Measurements from ENCODE around the gene KRTAP5-7.
"Not testable (repeated sequence)": the region's sequence is repeated elsewhere in the genome, so short reads cannot be mapped to it uniquely, and the experiment has no call there.

The KRTAP5-7 gene

DNA sequence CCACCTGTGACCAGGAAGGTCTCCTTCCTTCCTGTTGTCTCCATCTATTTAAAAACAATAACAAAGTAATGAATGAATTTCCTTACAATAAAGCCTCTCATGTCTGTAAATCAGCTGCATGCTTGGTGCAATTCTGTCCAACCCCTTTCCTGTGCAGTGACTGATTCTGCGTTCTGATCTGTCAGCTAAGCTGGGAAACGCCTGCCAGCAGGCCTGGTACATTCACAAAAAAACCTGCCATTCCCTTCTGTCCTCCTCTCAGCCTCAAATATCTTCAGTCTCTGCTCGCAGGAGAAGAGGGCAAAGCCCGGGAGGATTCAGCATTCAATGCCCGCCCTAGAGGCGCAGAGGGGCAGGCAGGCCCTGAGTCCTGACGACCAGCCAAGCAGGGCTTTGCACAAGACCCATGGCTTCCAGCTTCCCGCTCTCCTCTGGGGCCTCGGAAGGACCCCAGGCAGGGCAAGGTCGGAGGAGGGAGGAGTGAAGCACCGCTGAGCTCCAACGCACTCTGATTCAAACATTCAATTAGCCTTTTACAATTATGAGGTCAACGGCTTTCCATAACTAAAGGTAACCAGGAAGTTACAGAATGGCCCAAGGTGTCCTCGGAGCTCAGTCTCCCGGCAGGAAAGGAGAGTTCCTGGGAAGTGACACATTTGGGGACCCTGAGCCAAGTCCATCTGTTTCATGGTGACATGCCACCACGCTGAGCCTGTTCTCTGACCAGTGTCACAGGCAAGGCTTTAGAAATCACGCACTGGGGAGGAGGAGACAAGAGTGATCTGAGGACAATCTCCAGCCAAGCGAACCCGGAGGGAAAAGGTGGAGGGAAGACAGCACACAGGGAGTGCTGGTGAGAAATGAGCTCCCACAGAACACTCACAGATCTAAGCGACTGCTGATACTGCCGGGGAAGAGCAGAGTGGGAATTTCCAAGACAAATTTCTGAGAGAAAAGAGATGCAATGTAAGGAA, 39.8 kb downstream of the KRTAP5-7 start:
- not testable (repeated sequence) for H3K9me3 ChIP-seq (ENCODE audit: control insufficient read depth, low read length); H3K36me3 ChIP-seq (ENCODE audit: control insufficient read depth, insufficient read depth, low read length, severe bottlenecking); H3K9ac ChIP-seq (ENCODE audit: low read length); H3K4me3 ChIP-seq (ENCODE audit: low read length); DNase-seq (ENCODE audit: low read depth)
- H3K27me3 ChIP-seq (replicated peaks; ENCODE audit: control insufficient read depth, insufficient read depth, low read length): peaks cover 25% of the 10 kb centered on the region
- peaks cover 18% of the 10 kb centered on the region for H3K4me1 ChIP-seq (ENCODE audit: control insufficient read depth, insufficient read depth, low read length)

DNA sequence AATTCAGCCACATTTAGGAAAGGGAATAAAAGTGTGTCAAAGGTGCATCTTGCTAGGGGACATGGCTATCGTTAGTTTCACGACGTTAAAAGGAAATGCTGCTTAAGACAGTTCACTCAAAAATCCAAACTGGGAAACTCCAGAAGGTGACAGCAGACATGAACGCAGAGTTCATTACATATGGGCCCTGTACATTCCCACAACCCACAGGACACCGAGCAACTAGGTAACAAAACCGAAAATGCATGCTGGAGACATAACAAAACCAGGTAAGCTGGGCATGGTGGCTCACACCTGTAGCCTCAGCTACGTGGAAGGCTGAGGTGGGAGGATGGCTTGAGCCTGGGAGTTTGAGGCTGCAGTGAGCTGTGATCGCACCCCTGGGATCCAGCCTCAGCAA, 40.6 kb downstream of the KRTAP5-7 start:
- not testable (repeated sequence) for H3K9ac ChIP-seq (ENCODE audit: low read length); H3K9me3 ChIP-seq (ENCODE audit: control insufficient read depth, low read length); H3K36me3 ChIP-seq (ENCODE audit: control insufficient read depth, insufficient read depth, low read length, severe bottlenecking); H3K4me3 ChIP-seq (ENCODE audit: low read length); DNase-seq (ENCODE audit: low read depth)
- Histone ChIP-seq H3K4me1 (ENCODE audit: control insufficient read depth, insufficient read depth, low read length) (peaks cover 18% of the 10 kb centered on the region), H3K27me3 (replicated peaks; ENCODE audit: control insufficient read depth, insufficient read depth, low read length) (peaks cover 25% of the 10 kb centered on the region)

DNA sequence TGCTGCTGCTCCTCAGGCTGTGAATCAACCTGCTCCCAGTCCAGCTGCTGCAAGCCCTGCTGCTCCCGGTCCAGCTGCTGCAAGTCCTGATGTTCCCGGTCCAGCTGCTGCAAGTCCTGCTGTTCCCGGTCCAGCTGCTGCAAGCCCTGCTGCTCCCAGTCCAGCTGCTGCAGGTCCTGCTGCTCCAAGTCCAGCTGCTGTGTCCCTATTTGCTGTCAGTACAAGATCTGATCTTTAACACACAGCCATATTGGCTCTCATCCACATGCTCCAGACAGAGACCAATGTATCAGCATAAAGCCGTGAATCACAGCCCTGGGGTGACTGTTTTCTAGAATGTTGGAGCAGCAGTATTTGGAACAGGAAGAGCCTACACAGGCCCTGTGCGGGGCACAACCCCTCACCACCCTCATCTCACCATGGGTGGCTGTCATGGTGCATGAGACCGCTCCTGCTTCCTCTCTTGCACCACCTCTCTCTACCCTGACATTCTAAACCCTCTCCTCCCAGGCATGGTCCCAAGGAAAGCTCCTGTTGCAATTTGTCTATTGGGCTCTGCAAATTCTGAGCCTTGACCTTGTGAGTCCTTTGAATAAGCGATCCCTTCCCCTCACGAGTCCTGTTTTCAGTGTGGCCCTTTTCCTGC, 41.8 kb downstream of the KRTAP5-7 start:
- no peak overlapping the region for H3K4me3 ChIP-seq (ENCODE audit: low read length)
- H3K4me1 ChIP-seq (ENCODE audit: control insufficient read depth, insufficient read depth, low read length): peaks cover 18% of the 10 kb centered on the region
- DNase-seq (ENCODE audit: low read depth): no peak
- no peak overlapping the region for H3K9ac ChIP-seq (ENCODE audit: low read length)
- H3K9me3 ChIP-seq (ENCODE audit: control insufficient read depth, low read length): no peaks in the 10 kb centered on the region
- no peaks in the 10 kb centered on the region for H3K36me3 ChIP-seq (ENCODE audit: control insufficient read depth, insufficient read depth, low read length, severe bottlenecking)
- H3K27me3 ChIP-seq (replicated peaks; ENCODE audit: control insufficient read depth, insufficient read depth, low read length): peaks cover 33% of the 10 kb centered on the region

DNA sequence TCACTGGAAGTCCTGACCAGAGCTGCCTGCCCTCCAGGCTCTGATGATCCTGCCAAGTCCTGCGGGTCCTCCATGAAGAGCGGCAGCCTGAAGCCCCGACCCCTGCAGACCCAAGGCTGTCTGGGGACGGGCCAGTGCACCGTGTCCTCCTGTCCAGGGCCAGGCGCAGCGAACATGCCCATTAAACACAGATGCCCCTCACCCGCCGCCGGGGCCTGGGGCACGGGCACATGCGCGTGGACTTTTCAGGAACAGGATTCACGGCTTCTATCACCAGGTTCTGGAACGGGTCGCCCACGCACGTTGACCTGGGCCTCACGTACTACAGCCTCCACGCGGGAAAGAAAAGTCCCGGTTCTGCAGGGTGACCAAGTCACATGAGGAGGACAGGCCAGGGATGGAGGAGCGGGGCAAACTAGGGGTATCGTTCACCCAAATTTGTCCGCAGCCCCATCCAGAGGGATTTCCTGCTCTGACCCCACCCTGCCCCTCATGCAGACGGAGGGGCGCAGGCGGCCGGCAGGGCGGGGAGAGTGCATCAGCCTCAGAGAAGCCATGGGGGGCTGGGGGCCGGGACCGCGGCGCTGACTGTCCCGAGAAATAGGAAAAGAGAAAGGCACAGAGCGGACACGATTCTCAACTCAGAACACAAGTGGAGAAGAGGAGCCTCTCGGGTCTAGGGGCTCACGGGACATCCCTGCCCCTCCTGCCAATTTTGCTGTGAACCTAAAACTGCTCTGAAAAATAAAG, 44.2 kb downstream of the KRTAP5-7 start:
- H3K9me3 ChIP-seq (ENCODE audit: control insufficient read depth, low read length); H3K9ac ChIP-seq (ENCODE audit: low read length); H3K36me3 ChIP-seq (ENCODE audit: control insufficient read depth, insufficient read depth, low read length, severe bottlenecking); DNase-seq (ENCODE audit: low read depth); H3K4me3 ChIP-seq (ENCODE audit: low read length): not testable (repeated sequence)
- H3K27me3 ChIP-seq (replicated peaks; ENCODE audit: control insufficient read depth, insufficient read depth, low read length): peaks cover 47% of the 10 kb centered on the region
- H3K4me1 ChIP-seq (ENCODE audit: control insufficient read depth, insufficient read depth, low read length): peaks cover 18% of the 10 kb centered on the region

DNA sequence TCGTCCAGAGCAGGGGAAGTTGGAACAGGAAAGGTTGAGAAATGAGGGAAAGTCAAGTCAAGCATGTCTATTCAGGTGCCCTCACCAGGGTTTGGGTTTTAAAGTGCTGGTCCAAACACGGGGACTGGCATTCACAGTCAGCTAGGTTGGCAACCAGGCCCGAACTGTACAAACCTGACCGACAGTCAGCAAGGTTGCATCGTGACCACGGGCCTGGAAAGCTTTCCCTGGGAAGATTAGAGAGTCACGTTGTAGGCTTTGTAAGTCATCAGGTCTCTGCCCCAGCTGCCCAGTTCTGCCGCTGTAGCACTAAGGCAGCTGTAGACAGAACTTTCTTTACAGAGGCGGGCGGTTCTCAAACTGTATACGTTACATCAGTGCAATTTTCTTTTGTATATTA, 45.7 kb downstream of the KRTAP5-7 start:
- peaks cover 43% of the 10 kb centered on the region for H3K27me3 ChIP-seq (replicated peaks; ENCODE audit: control insufficient read depth, insufficient read depth, low read length)
- H3K4me1 ChIP-seq (ENCODE audit: control insufficient read depth, insufficient read depth, low read length): peaks cover 15% of the 10 kb centered on the region
- no peak overlapping the region for H3K9ac ChIP-seq (ENCODE audit: low read length)
- no peaks in the 10 kb centered on the region for H3K36me3 ChIP-seq (ENCODE audit: control insufficient read depth, insufficient read depth, low read length, severe bottlenecking)
- no peaks in the 10 kb centered on the region for H3K9me3 ChIP-seq (ENCODE audit: control insufficient read depth, low read length)
- H3K4me3 ChIP-seq (ENCODE audit: low read length): no peak overlapping the region
- no peak for DNase-seq (ENCODE audit: low read depth)

DNA sequence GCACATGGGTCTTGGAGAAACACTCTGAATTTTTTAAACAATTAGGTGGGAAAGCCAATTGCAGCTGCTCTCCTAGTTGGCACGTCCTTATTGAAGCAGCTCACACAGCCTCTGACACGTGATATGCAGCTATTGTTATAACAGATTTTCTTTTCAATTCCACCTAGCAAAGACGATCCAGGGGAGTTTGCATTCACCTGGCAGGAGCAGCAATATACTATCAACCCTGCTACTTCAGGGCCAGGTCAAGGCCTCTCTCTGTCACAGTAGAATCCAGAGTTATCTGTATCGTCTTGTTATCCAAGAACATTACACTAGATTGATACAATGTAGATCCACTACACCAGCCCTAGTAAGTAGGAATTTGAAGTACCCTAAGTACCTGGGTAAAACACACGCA, 47.4 kb downstream of the KRTAP5-7 start:
- Histone ChIP-seq H3K9ac (ENCODE audit: low read length) (no peak overlapping the region), H3K27me3 (replicated peaks; ENCODE audit: control insufficient read depth, insufficient read depth, low read length) (peaks cover 45% of the 10 kb centered on the region), H3K4me3 (ENCODE audit: low read length) (no peak overlapping the region), H3K4me1 (ENCODE audit: control insufficient read depth, insufficient read depth, low read length) (peaks cover 1% of the 10 kb centered on the region), H3K36me3 (ENCODE audit: control insufficient read depth, insufficient read depth, low read length, severe bottlenecking) (no peaks in the 10 kb centered on the region), H3K9me3 (ENCODE audit: control insufficient read depth, low read length) (no peaks in the 10 kb centered on the region)
- DNase-seq (ENCODE audit: low read depth): no peak

DNA sequence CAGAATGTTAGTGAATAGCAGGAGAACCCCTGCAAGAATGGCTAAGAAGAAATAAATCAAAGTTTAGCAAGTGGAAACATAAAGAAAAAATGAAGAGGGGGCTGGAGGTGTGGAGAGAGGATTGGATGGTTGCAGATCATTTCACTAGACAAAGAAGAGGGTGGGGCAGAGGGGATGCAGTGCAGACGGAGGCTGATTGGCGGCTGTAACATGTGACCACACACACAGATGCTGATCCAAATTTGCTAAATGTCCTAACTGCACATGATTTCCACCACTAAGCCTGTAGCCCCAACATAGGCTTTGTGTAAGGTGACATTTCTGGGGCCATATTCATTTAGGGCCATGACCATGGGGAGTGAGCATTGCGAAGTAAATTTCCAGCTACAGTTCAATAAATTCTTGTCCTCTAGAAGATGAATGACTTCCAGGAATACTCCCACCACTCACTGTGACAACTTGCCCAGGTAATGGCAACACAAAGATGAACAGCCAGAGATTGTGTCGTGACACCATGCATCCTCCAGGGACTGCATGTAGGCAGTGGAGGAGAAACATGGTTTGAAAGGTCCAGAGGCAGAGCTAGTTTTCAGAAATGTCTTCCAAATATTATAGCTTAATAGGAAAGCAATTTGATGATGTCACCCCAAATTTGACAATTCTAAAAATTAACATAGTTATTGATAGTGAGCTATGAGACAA, 48.8 kb downstream of the KRTAP5-7 start:
- peaks cover 10% of the 10 kb centered on the region for H3K4me1 ChIP-seq (ENCODE audit: control insufficient read depth, insufficient read depth, low read length)
- no peaks in the 10 kb centered on the region for H3K36me3 ChIP-seq (ENCODE audit: control insufficient read depth, insufficient read depth, low read length, severe bottlenecking)
- H3K9me3 ChIP-seq (ENCODE audit: control insufficient read depth, low read length): no peaks in the 10 kb centered on the region

DNA sequence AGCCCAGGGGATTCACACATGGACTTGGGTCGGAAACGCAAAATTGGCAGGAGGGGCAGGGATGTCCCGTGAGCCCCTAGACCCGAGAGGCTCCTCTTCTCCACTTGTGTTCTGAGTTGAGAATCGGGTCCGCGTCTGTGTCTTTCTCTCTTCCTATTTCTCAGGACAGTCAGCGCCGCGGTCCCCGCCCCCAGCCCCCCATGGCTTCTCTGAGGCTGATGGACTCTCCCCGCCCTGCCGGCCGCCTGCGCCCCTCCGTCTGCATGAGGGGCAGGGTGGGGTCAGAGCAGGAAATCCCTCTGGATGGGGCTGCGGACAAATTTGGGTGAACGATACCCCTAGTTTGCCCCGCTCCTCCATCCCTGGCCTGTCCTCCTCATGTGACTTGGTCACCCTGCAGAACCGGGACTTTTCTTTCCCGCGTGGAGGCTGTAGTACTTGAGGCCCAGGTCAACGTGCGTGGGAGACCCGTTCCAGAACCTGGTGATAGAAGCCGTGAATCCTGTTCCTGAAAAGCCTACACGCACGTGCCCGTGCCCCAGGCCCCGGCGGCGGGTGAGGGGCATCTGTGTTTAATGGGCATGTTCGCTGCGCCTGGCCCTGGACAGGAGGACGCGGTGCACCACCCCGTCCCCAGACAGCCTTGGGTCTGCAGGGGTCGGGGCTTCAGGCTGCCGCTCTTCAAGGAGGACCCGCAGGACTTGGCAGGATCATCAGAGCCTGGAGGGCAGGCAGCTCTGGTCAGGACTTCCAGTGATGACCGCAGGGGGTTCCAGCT, 49.8 kb downstream of the KRTAP5-7 start:
- not testable (repeated sequence) for H3K36me3 ChIP-seq (ENCODE audit: control insufficient read depth, insufficient read depth, low read length, severe bottlenecking); H3K9me3 ChIP-seq (ENCODE audit: control insufficient read depth, low read length); H3K4me3 ChIP-seq (ENCODE audit: low read length); DNase-seq (ENCODE audit: low read depth); H3K9ac ChIP-seq (ENCODE audit: low read length)
- Histone ChIP-seq H3K27me3 (replicated peaks; ENCODE audit: control insufficient read depth, insufficient read depth, low read length) (peaks cover 43% of the 10 kb centered on the region), H3K4me1 (ENCODE audit: control insufficient read depth, insufficient read depth, low read length) (peaks cover 10% of the 10 kb centered on the region)

More for the DNA sequence above, 48.8 kb downstream of the KRTAP5-7 start:
- DNase-seq (ENCODE audit: low read depth): no peak
- no peak overlapping the region for H3K9ac ChIP-seq (ENCODE audit: low read length)
- no peak overlapping the region for H3K4me3 ChIP-seq (ENCODE audit: low read length)
- peaks cover 40% of the 10 kb centered on the region for H3K27me3 ChIP-seq (replicated peaks; ENCODE audit: control insufficient read depth, insufficient read depth, low read length)

DNA sequence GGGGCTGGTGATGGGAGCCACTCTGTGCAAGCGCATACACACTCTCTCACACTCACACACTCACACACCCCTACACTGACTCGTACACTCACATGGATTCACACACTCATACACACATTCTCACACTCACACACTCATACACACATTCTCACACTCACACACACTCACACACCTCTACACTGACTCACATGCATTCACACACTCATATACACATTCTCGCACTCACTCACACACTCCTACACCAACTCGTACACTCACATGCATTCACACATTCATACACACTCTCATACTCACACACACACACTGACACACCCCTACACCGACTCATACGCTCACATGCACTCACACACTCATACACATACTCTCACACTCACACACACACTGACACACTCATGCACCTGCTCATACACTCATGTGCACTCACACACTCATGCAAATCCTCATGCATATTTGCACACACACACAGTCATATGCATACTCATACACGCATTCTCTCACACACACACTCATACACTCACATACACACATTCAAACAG, 50.5 kb downstream of the KRTAP5-7 start:
- Histone ChIP-seq H3K4me3 (ENCODE audit: low read length) (no peak overlapping the region), H3K36me3 (ENCODE audit: control insufficient read depth, insufficient read depth, low read length, severe bottlenecking) (no peaks in the 10 kb centered on the region), H3K27me3 (replicated peaks; ENCODE audit: control insufficient read depth, insufficient read depth, low read length) (peaks cover 45% of the 10 kb centered on the region), H3K9me3 (ENCODE audit: control insufficient read depth, low read length) (no peaks in the 10 kb centered on the region), H3K9ac (ENCODE audit: low read length) (no peak overlapping the region), H3K4me1 (ENCODE audit: control insufficient read depth, insufficient read depth, low read length) (peaks cover 10% of the 10 kb centered on the region)
- no peak for DNase-seq (ENCODE audit: low read depth)

Measured in adipocyte (in vitro differentiated cells).